ENCODE results near the gene SLC25A36. TPM values are rescaled to one million over a fixed set of nuclear protein-coding genes. Genes with fewer than 3 reads are reported as not detected.
"Not testable (repeated sequence)": the region's sequence is repeated elsewhere in the genome, so short reads cannot be mapped to it uniquely, and the experiment has no call there.

Gene SLC25A36
- total RNA-seq, 8 experiments from 2014 or later: 40.3 to 147 (median 74.7) TPM

DNA sequence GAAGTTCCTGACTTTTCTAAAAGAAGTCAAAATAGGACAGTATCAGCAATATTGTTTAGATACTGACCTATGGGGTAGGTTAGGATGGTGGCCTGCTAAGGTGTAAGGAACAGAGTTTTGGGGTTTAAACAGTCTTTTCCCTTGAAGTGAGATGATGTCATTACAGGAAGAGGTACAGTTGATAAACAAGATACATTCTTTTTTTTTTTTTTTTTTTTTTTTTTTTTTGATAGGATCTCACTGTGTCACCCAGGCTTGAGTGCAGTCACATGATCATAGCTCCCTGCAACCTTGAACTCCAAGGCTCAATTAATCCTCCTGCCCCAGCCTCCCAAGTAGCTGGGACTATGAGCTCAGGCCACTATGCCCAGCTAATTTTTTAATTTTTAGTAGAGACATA, 33.3 kb downstream of the SLC25A36 start:
- in situ Hi-C loops (cut with MboI; ENCODE audit: low pct_unique_long_range_greater_than_20kb in 2 of 9, low sequenced_read_pairs in 9 of 9, unreplicated experiment in 9 of 9): no loop called here

DNA sequence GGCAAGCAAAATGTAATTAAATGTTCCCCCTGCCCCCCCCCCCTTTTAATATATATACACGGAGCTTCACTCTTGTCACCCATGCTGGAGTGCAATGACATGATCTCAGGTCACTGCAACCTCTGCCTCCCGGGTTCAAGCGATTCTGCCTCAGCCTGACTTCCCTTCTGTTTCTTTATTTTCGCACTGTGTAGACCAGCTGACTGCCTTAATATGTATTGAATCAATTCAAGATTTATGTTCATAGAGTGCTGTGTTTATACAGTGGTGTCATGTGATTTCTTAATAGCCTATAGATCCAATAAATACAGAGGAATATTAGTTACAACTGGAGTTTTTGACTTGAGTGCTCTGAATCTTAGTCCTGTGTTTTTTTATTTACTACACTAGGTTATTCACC, 39.0 kb downstream of the SLC25A36 start:
- 67 to 93% (median 86%) methylated on average over 3 to 4 of the region's 4 CpGs; no CpG with 5 or more reads in 4 of the 10 experiments for WGBS, 10 experiments
- Histone ChIP-seq H3K4me1 (replicated peaks in 1 of 2) (peaks cover 0 to 5% of the 10 kb centered on the region in 2 donors), H3K4me3 (no peak overlapping the region), H3K27ac (no peak overlapping the region)
- in situ Hi-C loops (cut with MboI; ENCODE audit: low pct_unique_long_range_greater_than_20kb in 2 of 9, low sequenced_read_pairs in 9 of 9, unreplicated experiment in 9 of 9): no loop called here
- peak in 5 of 8 experiments; percentile 63 to 70 (median 68) for ATAC-seq (replicated peaks in 6 of 8)

More for the DNA sequence above, 33.3 kb downstream of the SLC25A36 start:
- no peaks in the 10 kb centered on the region for H3K4me1 ChIP-seq (replicated peaks in 1 of 2)
- no peak overlapping the region for H3K27ac ChIP-seq
- H3K4me3 ChIP-seq: no peak overlapping the region
- ATAC-seq (replicated peaks in 6 of 8): no peak

DNA sequence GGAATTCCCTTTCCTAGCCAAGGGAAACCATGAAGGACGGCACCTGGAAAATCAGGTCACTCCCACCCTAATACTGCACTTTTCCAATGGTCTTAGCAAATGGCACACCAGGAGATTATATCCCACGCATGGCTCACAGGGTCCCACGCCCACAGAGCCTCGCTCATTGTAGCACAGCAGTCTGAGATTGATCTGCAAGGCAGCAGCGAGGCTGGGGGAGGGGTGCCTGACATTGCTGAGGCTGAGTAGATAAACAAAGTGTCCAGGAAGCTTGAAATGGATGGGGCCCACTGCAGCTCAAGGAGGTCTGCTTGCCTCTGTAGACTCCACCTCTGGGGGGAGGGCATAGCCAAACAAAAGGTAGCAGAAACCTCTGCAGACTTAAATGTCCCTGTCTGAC, 46.2 kb downstream of the SLC25A36 start:
- H3K27ac ChIP-seq; H3K4me3 ChIP-seq; in situ Hi-C loops (cut with MboI; ENCODE audit: low pct_unique_long_range_greater_than_20kb in 2 of 9, low sequenced_read_pairs in 9 of 9, unreplicated experiment in 9 of 9); H3K4me1 ChIP-seq (replicated peaks in 1 of 2); ATAC-seq (replicated peaks in 6 of 8): not testable (repeated sequence)
- 31 to 83% (median 70%) methylated on average over 1 to 5 of the region's 5 CpGs; no CpG with 5 or more reads in 5 of the 10 experiments for WGBS, 10 experiments

DNA sequence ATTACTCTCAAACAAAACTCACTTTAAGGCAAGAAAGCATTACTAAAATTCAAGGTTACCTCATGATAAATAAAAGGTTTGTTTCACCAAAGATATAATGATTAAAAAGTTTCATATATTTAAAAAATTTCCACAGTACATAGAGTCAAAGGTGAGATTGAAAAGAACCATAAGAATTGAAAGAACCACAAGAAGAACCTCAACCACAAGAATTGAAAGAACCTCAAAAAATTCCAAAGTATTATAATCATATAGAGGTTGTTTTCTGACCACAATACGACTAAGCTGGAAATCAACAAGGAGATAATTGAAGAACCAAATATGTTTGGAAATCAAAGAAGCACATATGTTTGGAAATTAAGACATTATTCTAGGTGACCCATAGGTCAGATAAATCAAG, 52.7 kb downstream of the SLC25A36 start:
- H3K4me1 ChIP-seq (replicated peaks in 1 of 2): no peaks in the 10 kb centered on the region
- no peak overlapping the region for H3K4me3 ChIP-seq
- no peak overlapping the region for H3K27ac ChIP-seq
- WGBS, 10 experiments: 8 to 100% (median 60%) methylated on average over 1 of the region's 1 CpG; no CpG with 5 or more reads in 1 of the 10 experiments
- in situ Hi-C loops (cut with MboI; ENCODE audit: low pct_unique_long_range_greater_than_20kb in 2 of 9, low sequenced_read_pairs in 9 of 9, unreplicated experiment in 9 of 9): no loop called here
- no peak for ATAC-seq (replicated peaks in 6 of 8)

DNA sequence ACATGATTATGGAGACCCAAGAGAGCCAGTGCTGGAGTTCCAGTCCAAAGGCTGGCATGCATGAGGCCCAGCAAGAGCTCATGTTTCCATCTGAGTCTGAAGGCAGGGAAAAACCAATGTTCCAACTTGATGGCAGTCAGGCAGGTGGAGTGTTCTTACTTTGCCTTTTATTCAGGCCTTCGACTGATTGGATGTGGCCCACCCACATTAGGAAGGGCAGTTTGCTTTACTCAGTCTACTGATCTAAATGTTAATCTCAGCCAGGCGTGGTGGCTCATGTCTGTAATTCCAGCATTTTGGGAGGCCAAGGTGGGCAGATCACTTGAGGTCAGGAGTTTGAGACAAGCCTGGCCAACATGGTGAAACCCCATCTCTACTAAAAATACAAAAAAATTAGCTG, 53.2 kb downstream of the SLC25A36 start:
- in situ Hi-C loops (cut with MboI; ENCODE audit: low pct_unique_long_range_greater_than_20kb in 2 of 9, low sequenced_read_pairs in 9 of 9, unreplicated experiment in 9 of 9); H3K27ac ChIP-seq; ATAC-seq (replicated peaks in 6 of 8); H3K4me3 ChIP-seq; H3K4me1 ChIP-seq (replicated peaks in 1 of 2): not testable (repeated sequence)
- WGBS, 10 experiments: 20 to 100% (median 67%) methylated on average over 1 to 2 of the region's 2 CpGs; no CpG with 5 or more reads in 2 of the 10 experiments

DNA sequence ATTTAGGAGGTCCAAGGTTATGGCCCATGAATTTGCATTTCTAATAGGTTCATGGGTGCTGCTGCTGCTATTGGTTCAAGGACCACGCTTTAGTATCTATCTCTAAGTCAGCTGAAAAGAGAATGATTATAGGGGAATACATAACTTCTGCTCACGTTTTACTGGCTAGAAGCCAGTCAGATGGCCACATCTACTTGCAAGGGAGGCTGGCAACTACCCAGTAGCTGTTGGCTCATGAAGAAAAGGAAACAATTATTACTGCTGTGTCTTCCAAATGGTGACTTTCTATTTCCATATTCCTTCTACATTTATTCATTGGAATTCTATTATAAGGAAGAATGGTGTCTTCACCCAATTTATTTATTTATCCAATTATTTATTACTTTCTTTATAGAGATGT, 54.2 kb downstream of the SLC25A36 start:
- in situ Hi-C loops (cut with MboI; ENCODE audit: low pct_unique_long_range_greater_than_20kb in 2 of 9, low sequenced_read_pairs in 9 of 9, unreplicated experiment in 9 of 9): no loop called here
- ATAC-seq (replicated peaks in 6 of 8): no peak
- Histone ChIP-seq H3K27ac (no peak overlapping the region), H3K4me1 (replicated peaks in 1 of 2) (no peaks in the 10 kb centered on the region), H3K4me3 (no peak overlapping the region)
- 40 to 100% (median 60%) methylated on average over 1 to 2 of the region's 2 CpGs; no CpG with 5 or more reads in 3 of the 10 experiments for WGBS, 10 experiments

DNA sequence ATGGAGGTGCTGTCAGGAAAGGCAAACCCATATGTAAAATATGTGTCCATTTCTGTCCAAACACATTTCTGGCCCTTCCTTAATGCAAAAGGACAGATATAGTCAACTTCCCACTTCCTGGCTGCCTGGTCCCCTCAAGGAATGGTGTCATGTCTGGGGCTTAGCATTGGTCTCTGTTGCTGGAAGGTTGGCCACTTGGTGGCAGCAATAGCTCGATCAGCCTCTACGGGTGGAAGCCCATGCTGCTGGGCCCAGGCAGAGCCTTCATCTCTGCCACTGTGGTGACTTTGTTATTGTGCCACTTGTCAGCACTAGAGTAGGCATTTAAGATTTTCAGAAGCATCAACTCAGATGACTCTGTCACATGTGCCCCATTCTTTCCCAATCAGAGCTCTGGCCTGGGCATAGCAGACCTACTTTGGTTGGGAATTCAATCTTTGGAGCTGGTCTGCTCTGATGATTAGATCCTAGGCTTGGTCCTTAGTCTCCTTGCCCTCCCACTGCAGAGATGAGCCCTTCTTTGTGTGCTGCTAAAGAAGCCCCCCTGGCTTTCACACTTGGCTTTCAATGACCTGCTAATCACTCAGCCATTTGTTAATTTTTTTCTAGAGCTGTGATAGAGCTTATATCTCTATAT, 58.5 kb downstream of the SLC25A36 start:
- Histone ChIP-seq H3K27ac (no peak overlapping the region), H3K4me1 (replicated peaks in 1 of 2) (no peaks in the 10 kb centered on the region), H3K4me3 (no peak overlapping the region)
- 0 to 30% (median 0%) methylated on average over 1 to 2 of the region's 2 CpGs; no CpG with 5 or more reads in 7 of the 10 experiments for WGBS, 10 experiments
- peak; percentile 93 to 100 (median 98) for ATAC-seq (replicated peaks in 6 of 8)
- in situ Hi-C loops (cut with MboI; ENCODE audit: low pct_unique_long_range_greater_than_20kb in 2 of 9, low sequenced_read_pairs in 9 of 9, unreplicated experiment in 9 of 9): loop anchor here (5.0 to 25.0 kb wide), 5 partner anchors 107 to 202 kb away; no protein-coding TSS in a partner anchor

DNA sequence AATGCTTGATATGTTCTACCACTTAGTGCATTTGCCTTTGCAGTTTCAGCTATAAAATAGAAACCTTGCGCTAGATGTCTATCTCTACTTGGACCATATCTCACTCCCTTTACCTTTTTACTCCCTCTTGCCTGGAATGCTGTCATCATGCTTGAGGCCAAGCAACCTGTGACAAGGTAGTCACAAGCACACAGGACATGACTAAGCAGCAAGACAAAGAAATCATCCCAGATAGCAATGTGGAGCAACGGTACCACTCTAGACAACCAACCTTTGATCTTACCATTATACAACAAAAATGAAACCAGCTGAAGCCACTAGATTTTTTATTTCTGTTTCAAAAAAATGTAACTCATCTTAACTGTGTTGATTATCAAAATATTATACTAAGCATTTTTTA, 59.0 kb downstream of the SLC25A36 start:
- in situ Hi-C loops (cut with MboI; ENCODE audit: low pct_unique_long_range_greater_than_20kb in 2 of 9, low sequenced_read_pairs in 9 of 9, unreplicated experiment in 9 of 9): loop anchor here (5.0 to 25.0 kb wide), 5 partner anchors 107 to 202 kb away; no protein-coding TSS in a partner anchor
- ATAC-seq (replicated peaks in 6 of 8): peak in 3 of 8 experiments; percentile 12 to 36 (median 23)
- Histone ChIP-seq H3K27ac (no peak overlapping the region), H3K4me3 (no peak overlapping the region), H3K4me1 (replicated peaks in 1 of 2) (no peaks in the 10 kb centered on the region)
- WGBS, 10 experiments: 33 to 100% (median 75%) methylated on average over 1 to 2 of the region's 2 CpGs; no CpG with 5 or more reads in 2 of the 10 experiments

DNA sequence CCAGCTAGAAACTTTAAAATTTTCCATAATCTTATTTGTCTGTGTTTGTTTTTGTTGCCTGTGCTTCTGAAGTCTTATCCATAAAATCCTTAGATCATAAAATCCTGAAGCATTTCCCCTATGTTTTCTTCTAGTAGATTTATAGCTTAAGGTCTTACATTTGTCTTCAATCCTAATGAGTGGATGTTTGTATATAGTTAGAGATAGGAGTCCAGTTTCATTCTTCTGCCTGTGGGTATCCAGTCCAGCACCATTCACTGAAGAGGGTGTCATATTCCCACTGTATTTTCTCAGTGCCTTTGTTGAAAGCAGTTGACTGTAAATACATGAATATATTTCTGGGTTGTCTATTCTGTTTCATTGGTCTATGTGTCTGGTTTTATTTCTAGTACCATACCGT, 64.7 kb downstream of the SLC25A36 start:
- H3K4me1 ChIP-seq (replicated peaks in 1 of 2): peaks cover 4% of the 10 kb centered on the region in 2 donors
- H3K27ac ChIP-seq: no peak overlapping the region
- in situ Hi-C loops (cut with MboI; ENCODE audit: low pct_unique_long_range_greater_than_20kb in 2 of 9, low sequenced_read_pairs in 9 of 9, unreplicated experiment in 9 of 9): loop anchor here in 8 of 9 experiments (10.0 to 25.0 kb wide), 3 partner anchors 106 to 188 kb away; no protein-coding TSS in a partner anchor
- WGBS, 10 experiments: 10 to 100% (median 72%) methylated on average over 1 of the region's 1 CpG; no CpG with 5 or more reads in 2 of the 10 experiments
- ATAC-seq (replicated peaks in 6 of 8): no peak
- H3K4me3 ChIP-seq: no peak overlapping the region

DNA sequence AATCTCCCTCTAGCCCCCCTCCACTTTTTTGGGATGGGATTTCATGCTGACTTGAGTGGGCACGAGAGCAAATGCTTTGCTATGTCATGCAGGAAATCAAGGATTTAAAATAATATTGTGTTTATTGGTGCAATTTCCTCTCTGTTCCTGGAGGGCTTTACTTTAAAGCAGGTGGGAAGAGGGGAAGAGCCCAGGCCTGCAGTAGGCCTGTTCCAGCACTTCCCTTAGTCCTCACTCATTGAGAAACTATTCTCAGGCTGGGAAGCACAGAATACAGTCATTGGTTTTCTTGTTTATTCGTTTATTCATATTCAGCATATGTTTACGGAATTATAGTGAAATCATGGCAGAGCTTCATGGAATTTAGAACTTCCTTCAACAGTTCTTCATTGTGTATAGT, 67.9 kb downstream of the SLC25A36 start:
- WGBS, 10 experiments: 20 to 93% (median 50%) methylated on average over 1 to 3 of the region's 3 CpGs; no CpG with 5 or more reads in 1 of the 10 experiments

DNA sequence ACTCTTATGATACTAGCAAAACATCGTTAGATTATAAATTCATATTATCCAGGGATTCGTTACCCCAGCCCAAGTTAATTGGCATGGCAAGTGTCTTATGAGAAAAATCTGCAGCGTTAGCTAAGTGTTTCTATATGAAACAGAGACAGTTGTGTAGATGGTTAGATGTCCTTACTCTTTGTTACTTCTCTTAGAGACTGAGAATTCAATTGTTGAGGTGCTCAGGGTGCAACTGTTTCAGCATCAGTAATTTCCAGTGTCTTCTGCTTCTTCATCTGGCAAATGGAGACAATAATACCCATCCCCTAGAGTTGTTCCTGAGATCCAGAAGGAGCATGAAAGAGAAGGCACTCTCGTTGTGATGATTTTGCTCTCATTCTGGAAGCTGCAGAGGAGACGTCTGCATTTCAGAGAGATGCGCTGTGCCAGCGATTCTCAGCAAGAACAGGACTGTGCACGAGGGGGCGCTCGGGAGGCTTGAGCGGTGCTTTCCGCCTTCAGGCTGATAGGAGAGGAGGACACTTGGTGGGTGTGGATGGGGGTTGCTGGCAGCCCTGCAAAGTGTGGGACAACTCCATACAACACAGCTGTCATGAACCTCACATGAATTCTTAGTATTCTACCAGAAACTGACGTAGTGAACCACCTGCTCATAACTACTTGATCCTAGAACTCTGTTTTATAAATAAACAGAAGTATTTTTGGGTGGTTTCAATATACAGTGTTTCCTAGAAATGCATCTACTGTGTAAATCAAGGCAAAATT, 69.8 kb downstream of the SLC25A36 start:
- peak; percentile 82 to 100 (median 100) for ATAC-seq (replicated peaks in 6 of 8)
- in situ Hi-C loops (cut with MboI; ENCODE audit: low pct_unique_long_range_greater_than_20kb in 2 of 9, low sequenced_read_pairs in 9 of 9, unreplicated experiment in 9 of 9): loop anchor here in 5 of 9 experiments (25.0 kb wide), 2 partner anchors 101 to 176 kb away; no protein-coding TSS in a partner anchor
- WGBS, 10 experiments: 0 to 51% (median 29%) methylated on average over 1 to 10 of the region's 13 CpGs

More for the DNA sequence above, 67.9 kb downstream of the SLC25A36 start:
- peak in 1 of 8 experiments; percentile 14 for ATAC-seq (replicated peaks in 6 of 8)
- in situ Hi-C loops (cut with MboI; ENCODE audit: low pct_unique_long_range_greater_than_20kb in 2 of 9, low sequenced_read_pairs in 9 of 9, unreplicated experiment in 9 of 9): loop anchor here in 8 of 9 experiments (10.0 to 25.0 kb wide), 3 partner anchors 103 to 185 kb away; no protein-coding TSS in a partner anchor
- Histone ChIP-seq H3K4me3 (no peak overlapping the region), H3K4me1 (replicated peaks in 1 of 2) (peaks cover 5 to 12% of the 10 kb centered on the region in 2 donors), H3K27ac (no peak overlapping the region)

DNA sequence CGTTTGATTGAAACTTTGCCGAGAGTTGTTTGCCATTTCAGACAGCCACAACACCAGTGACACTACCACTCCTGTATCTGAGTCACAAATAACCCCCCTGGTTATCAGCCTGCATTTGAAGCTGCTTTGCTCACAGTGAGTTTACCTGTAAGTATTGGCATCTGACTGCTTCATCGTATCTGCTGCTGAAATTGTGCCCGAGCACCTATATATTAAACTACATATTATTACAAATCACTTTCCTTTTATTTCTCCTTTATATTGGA, 70.3 kb downstream of the SLC25A36 start:
- no peak for ATAC-seq (replicated peaks in 6 of 8)
- in situ Hi-C loops (cut with MboI; ENCODE audit: low pct_unique_long_range_greater_than_20kb in 2 of 9, low sequenced_read_pairs in 9 of 9, unreplicated experiment in 9 of 9): loop anchor here in 5 of 9 experiments (25.0 kb wide), 2 partner anchors 100 to 175 kb away; no protein-coding TSS in a partner anchor
- Histone ChIP-seq H3K4me3 (no peak overlapping the region), H3K27ac (no peak overlapping the region), H3K4me1 (replicated peaks in 1 of 2) (peaks cover 5 to 12% of the 10 kb centered on the region in 2 donors)
- 21 to 90% (median 43%) methylated on average over 1 to 4 of the region's 4 CpGs; no CpG with 5 or more reads in 2 of the 10 experiments for WGBS, 10 experiments

More for the DNA sequence above, 69.8 kb downstream of the SLC25A36 start:
- no peak overlapping the region for H3K4me3 ChIP-seq
- no peak overlapping the region for H3K27ac ChIP-seq
- peaks cover 5 to 12% of the 10 kb centered on the region in 2 donors for H3K4me1 ChIP-seq (replicated peaks in 1 of 2)

DNA sequence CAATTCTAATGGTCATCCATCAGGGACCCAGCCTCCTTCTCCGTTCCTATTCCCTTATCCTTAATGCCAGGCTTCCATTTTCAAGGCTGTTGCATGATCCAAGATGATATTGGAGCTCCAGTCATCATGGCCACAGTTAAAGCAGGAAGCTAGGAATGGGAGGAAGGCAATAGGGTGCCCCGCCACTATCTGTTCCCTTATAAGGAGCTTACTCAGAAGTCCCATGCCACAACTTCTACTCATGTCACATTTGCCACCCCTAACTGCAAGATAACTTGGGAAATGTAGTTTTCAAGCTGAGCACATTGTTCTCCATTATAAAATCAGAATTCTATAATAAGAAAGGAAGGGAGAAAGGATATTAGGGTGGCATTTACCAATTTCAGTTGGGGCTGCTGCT, 70.9 kb downstream of the SLC25A36 start:
- ATAC-seq (replicated peaks in 6 of 8): no peak
- Histone ChIP-seq H3K27ac (no peak overlapping the region), H3K4me1 (replicated peaks in 1 of 2) (peaks cover 5 to 12% of the 10 kb centered on the region in 2 donors), H3K4me3 (no peak overlapping the region)
- in situ Hi-C loops (cut with MboI; ENCODE audit: low pct_unique_long_range_greater_than_20kb in 2 of 9, low sequenced_read_pairs in 9 of 9, unreplicated experiment in 9 of 9): loop anchor here in 5 of 9 experiments (25.0 kb wide), 2 partner anchors 100 to 175 kb away; no protein-coding TSS in a partner anchor
- WGBS, 10 experiments: 75 to 100% (median 100%) methylated on average over 1 to 2 of the region's 2 CpGs; no CpG with 5 or more reads in 3 of the 10 experiments

All from motor neuron (in vitro differentiated cells).